ENCODE data around the gene HAND1.

Gene HAND1

GRCh38 chr5:154493274-154493673 lies 15.2 kb upstream of the HAND1 start:
- no peak for TF ChIP-seq CTCF (IDR thresholded peaks at IDR 0.05; ENCODE audit: low read depth, low read length)
- no peak for DNase-seq (ENCODE audit: extremely low read depth, low read depth)

- DNase-seq (ENCODE audit: extremely low read depth, low read depth) = no peak
- TF ChIP-seq CTCF (IDR thresholded peaks at IDR 0.05; ENCODE audit: low read depth, low read length) = no peak
Measured at GRCh38 chr5:154491941-154492340, 13.9 kb upstream of the HAND1 start.

GRCh38 chr5:154487541-154487940 lies 9.5 kb upstream of the HAND1 start:
- no peak for DNase-seq (ENCODE audit: extremely low read depth, low read depth)
- no peak for TF ChIP-seq CTCF (IDR thresholded peaks at IDR 0.05; ENCODE audit: low read depth, low read length)

GRCh38 chr5:154486427-154486866 lies 8.4 kb upstream of the HAND1 start:
- no peak for TF ChIP-seq CTCF (IDR thresholded peaks at IDR 0.05; ENCODE audit: low read depth, low read length)
- DNase-seq (ENCODE audit: extremely low read depth, low read depth) = no peak

GRCh38 chr5:154485850-154486426 lies 7.9 kb upstream of the HAND1 start:
- TF ChIP-seq CTCF (IDR thresholded peaks at IDR 0.05; ENCODE audit: low read depth, low read length) = no peak
- DNase-seq (ENCODE audit: extremely low read depth, low read depth) = no peak

- DNase-seq (ENCODE audit: extremely low read depth, low read depth) = no peak
- no peak for TF ChIP-seq CTCF (IDR thresholded peaks at IDR 0.05; ENCODE audit: low read depth, low read length)
Measured at GRCh38 chr5:154485096-154485491, 7.1 kb upstream of the HAND1 start.

- DNase-seq (ENCODE audit: extremely low read depth, low read depth) = no peak
- no peak for TF ChIP-seq CTCF (IDR thresholded peaks at IDR 0.05; ENCODE audit: low read depth, low read length)
Measured at GRCh38 chr5:154484393-154485095, 6.5 kb upstream of the HAND1 start.

All from AG09319 (cell line).